CD4-positive, alpha-beta memory T cell (primary cell): Measurements from ENCODE around the gene CCK. TPM values are rescaled to one million over a fixed set of nuclear protein-coding genes. Genes with fewer than 3 reads are reported as not detected.

Experiments
- CTCF ChIA-PET: fragments of 350-600 bp; sonication (Branson Sonifier 250); formaldehyde crosslinking; loops from one replicate; lab custom pipeline; 2021; ENCODE audit warnings: inconsistent platforms; ENCODE audit not compliant: partially characterized antibody; lab: Charles Lee
- POLR2A ChIA-PET: fragments of 350-600 bp; sonication (Branson Sonifier 250); formaldehyde crosslinking; loops from one replicate; lab custom pipeline; 2021; ENCODE audit not compliant: partially characterized antibody; lab: Charles Lee
- DNase-seq, 5 donors: peaks; one replicate each; pipeline versions ENCODE4 v3.0.0 to v3.0.0-alpha.2; 2020 to 2022; ENCODE audit warnings: mixed read lengths in 1 of 5
- H3K27ac ChIP-seq: one replicate; pipeline ENCODE4 v1.7.0; 2013; ENCODE audit warnings: low read depth, low read length
- H3K27me3 ChIP-seq: 2 replicates; pipeline ENCODE4 v1.7.0; 2013; ENCODE audit warnings: mild to moderate bottlenecking, low read length, moderate library complexity; ENCODE audit not compliant: insufficient read depth
- H3K36me3 ChIP-seq: 2 replicates; pipeline ENCODE4 v1.7.0; 2013; ENCODE audit warnings: mild to moderate bottlenecking, low read length, moderate library complexity; ENCODE audit not compliant: insufficient read depth
- H3K4me1 ChIP-seq: 2 replicates; pipeline ENCODE4 v1.7.0; 2013; ENCODE audit warnings: mild to moderate bottlenecking, low read length, moderate library complexity; ENCODE audit not compliant: insufficient read depth
- H3K4me3 ChIP-seq, 2 donors: one replicate each; pipeline ENCODE4 v1.7.0; 2013; ENCODE audit warnings: low read length in 2 of 2, mild to moderate bottlenecking in 1 of 2
- H3K9me3 ChIP-seq, 2 donors: one replicate each; pipeline ENCODE4 v1.7.0; 2013; ENCODE audit warnings: low read length in 2 of 2, control low read depth in 1 of 2; ENCODE audit not compliant: control insufficient read depth in 1 of 2
- H3K27ac Mint-ChIP-seq, 7 donors: one replicate each; pipeline ENCODE4 v1.8.0; 2020 to 2021; ENCODE audit warnings: mixed read lengths in 7 of 7, mild to moderate bottlenecking in 6 of 7, inconsistent platforms in 3 of 7, moderate library complexity in 3 of 7
- H3K27me3 Mint-ChIP-seq, 2 donors: one replicate each; pipeline ENCODE4 v1.8.0; 2020 to 2021; ENCODE audit warnings: mixed read lengths in 2 of 2
- H3K36me3 Mint-ChIP-seq, 2 donors: one replicate each; pipeline ENCODE4 v1.8.0; 2020 to 2021; ENCODE audit warnings: mixed read lengths in 2 of 2, inconsistent platforms in 1 of 2, mild to moderate bottlenecking in 1 of 2
- H3K4me1 Mint-ChIP-seq, 4 donors: one replicate each; pipeline ENCODE4 v1.8.0; 2020 to 2021; ENCODE audit warnings: mixed read lengths in 4 of 4, mild to moderate bottlenecking in 1 of 4
- H3K4me3 Mint-ChIP-seq, 8 donors: one replicate each; pipeline ENCODE4 v1.8.0; 2020 to 2021; ENCODE audit warnings: mixed read lengths in 8 of 8, mild to moderate bottlenecking in 7 of 8, moderate library complexity in 6 of 8, inconsistent platforms in 3 of 8
- H3K9me3 Mint-ChIP-seq, 8 donors: one replicate each; pipeline ENCODE4 v1.8.0; 2020 to 2021; ENCODE audit warnings: mixed read lengths in 8 of 8, mild to moderate bottlenecking in 5 of 8, inconsistent platforms in 3 of 8, moderate library complexity in 1 of 8
- intact Hi-C: fragments of 100-400 bp; cut with micrococcal nuclease; formaldehyde crosslinking; loops from one replicate; pipeline ENCODE4 v1.15.1; 2023
- polyA plus RNA-seq, 2 donors: library from polyadenylated mRNA; unstranded; fragments of 300-500 nt; fragmentation: Illumina TruSeq; gene quantifications; one replicate each; pipeline ENCODE4 v1.2.3, GENCODE V29; 2021
- total RNA-seq, 2 experiments: library from RNA; stranded (reverse); gene quantifications; one replicate each; pipeline ENCODE4 v1.2.3, GENCODE V29; 2021

The CCK gene
- total and polyA plus RNA-seq, 4 experiments from 2014 or later = not detected

DNA sequence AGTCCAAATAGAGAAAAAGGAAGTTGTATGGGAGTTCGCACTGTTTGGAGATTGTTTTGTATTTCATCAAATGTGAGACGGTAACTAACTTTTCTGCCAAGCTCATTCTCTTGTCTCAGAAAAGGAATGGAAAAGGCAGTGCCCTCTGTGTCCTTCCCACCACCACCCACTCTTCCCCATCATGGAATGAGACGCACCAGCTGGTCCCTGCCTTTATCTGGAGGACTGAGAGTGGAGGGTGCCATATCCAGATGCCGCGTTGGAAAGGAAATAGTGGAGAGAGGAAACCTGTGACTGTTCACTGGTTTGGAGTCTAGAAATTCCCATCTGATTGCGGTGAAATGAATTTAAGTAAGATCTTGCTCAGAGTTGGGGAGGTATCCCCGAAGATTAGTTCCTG lies 3.7 kb upstream of the CCK start:
- no peak overlapping the region for H3K27ac ChIP-seq
- Mint-ChIP-seq H3K27ac (no peak overlapping the region), H3K9me3 (peaks cover 0 to 17% (median 10%) of the 10 kb centered on the region in 8 donors), H3K4me3 (no peak overlapping the region), H3K4me1 (peaks cover 0 to 1% (median under 1%) of the 10 kb centered on the region in 4 donors), H3K27me3 (peaks cover 34 to 51% of the 10 kb centered on the region in 2 donors), H3K36me3 (peaks cover 0 to 4% of the 10 kb centered on the region in 2 donors)
- ChIA-PET POLR2A (no interaction called here), CTCF (no interaction called here)
- no peaks in the 10 kb centered on the region for H3K9me3 ChIP-seq
- H3K27me3 ChIP-seq = peaks cover 7% of the 10 kb centered on the region
- no peaks in the 10 kb centered on the region for H3K36me3 ChIP-seq
- intact Hi-C loops = no loop called here
- H3K4me1 ChIP-seq = no peaks in the 10 kb centered on the region
- no peak for DNase-seq
- no peak overlapping the region for H3K4me3 ChIP-seq

DNA sequence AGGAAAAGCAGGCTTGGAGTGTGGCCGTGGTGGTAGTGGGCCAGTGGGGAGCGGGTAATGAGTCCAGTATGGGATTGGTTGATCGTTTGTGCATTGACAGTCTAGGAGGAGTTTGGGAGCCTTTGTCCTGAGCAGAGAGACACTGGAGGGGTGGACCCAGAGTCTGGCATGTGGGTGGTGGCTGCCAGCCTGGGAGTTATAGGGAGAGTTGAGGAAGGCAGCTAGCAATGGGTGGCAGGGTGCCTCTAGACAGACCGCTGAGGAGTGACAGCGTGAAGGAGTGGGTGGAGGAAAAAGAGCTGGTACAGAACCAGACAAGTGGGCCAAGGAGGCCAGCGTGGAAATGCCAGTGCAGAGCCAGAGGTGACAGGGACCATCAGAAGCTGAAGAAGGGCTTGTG lies 1.9 kb upstream of the CCK start:
- ChIA-PET POLR2A (no interaction called here), CTCF (no interaction called here)
- peaks cover 2 to 7% (median 6%) of the 10 kb centered on the region in 4 donors for H3K4me1 Mint-ChIP-seq
- no peak for DNase-seq
- no peak overlapping the region for H3K27ac Mint-ChIP-seq
- H3K36me3 Mint-ChIP-seq = peaks cover 0 to 4% of the 10 kb centered on the region in 2 donors
- peaks cover 14% of the 10 kb centered on the region for H3K27me3 ChIP-seq
- peaks cover 0 to 17% (median 10%) of the 10 kb centered on the region in 8 donors for H3K9me3 Mint-ChIP-seq
- H3K4me3 ChIP-seq = no peak overlapping the region
- H3K4me3 Mint-ChIP-seq = no peak overlapping the region
- no peaks in the 10 kb centered on the region for H3K36me3 ChIP-seq
- H3K27ac ChIP-seq = no peak overlapping the region
- peaks cover 45 to 61% of the 10 kb centered on the region in 2 donors for H3K27me3 Mint-ChIP-seq
- H3K9me3 ChIP-seq = no peaks in the 10 kb centered on the region
- intact Hi-C loops = no loop called here
- peaks cover 9% of the 10 kb centered on the region for H3K4me1 ChIP-seq

DNA sequence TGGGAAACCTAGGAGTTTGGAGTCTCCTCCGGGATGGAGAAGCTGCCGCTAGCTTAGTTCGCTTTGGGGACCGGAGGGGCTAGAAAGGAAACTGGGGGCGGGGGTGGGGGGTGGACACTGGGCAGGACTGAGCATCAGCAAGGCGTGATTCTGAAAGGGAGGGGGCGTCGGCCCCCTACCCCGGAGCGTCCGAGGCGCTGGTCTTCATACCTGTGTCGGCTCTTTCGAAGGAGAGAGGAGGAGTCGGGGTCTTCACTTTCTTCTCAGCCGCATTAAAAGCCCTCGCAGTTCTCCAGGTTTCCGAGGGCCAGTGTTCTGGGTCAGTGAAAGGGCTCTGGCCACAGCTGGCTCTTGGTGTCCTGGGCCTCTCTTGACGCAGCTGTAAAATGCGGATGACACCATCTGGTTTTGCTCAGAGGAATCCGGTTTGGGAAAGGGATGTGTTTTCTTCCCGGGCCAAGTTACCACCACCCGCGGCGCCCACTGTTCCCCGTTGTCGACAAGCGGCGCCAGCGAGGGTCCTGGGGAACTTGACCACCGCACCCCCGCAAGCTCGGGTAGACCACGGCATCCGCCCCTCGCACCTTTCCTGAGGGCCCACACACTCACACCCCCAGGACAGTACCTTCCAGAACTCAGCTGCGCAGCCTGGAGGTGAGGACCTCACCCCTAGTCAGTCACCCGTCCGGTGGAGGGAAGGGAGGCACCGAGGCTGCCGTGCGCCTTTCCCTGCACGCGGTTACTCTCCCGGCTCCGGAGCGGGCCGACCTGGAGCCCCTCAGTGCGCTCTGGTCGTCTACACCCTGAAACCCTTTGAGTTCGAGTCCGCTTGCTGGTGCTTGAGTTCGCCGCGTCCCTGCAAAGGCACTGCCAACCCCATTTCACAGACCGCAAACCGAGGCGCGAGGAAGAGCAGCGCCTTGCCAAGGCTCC lies 660 bp downstream of the CCK start:
- intact Hi-C loops = no loop called here
- Histone ChIP-seq H3K4me3 (no peak overlapping the region), H3K36me3 (no peaks in the 10 kb centered on the region), H3K27me3 (peaks cover 17% of the 10 kb centered on the region), H3K9me3 (no peaks in the 10 kb centered on the region), H3K4me1 (peaks cover 9% of the 10 kb centered on the region), H3K27ac (no peak overlapping the region)
- Mint-ChIP-seq H3K27me3 (peaks cover 44 to 58% of the 10 kb centered on the region in 2 donors), H3K27ac (no peak overlapping the region), H3K36me3 (peaks cover 0 to 4% of the 10 kb centered on the region in 2 donors), H3K4me3 (peak overlapping the region in 1 of 8 donors; percentile 23), H3K4me1 (peaks cover 2 to 7% (median 6%) of the 10 kb centered on the region in 4 donors), H3K9me3 (peaks cover 0 to under 1% (median 0%) of the 10 kb centered on the region in 8 donors)
- ChIA-PET CTCF (no interaction called here), POLR2A (no interaction called here)
- no peak for DNase-seq

- Mint-ChIP-seq H3K36me3 (peaks cover 0 to 4% of the 10 kb centered on the region in 2 donors), H3K27ac (no peak overlapping the region), H3K4me1 (peaks cover 2 to 7% (median 6%) of the 10 kb centered on the region in 4 donors), H3K9me3 (no peaks in the 10 kb centered on the region), H3K4me3 (peak overlapping the region in 2 of 8 donors; percentile 8 to 34), H3K27me3 (peaks cover 45 to 55% of the 10 kb centered on the region in 2 donors)
- Histone ChIP-seq H3K4me1 (peaks cover 9% of the 10 kb centered on the region), H3K4me3 (no peak overlapping the region), H3K9me3 (no peaks in the 10 kb centered on the region), H3K27ac (no peak overlapping the region), H3K36me3 (no peaks in the 10 kb centered on the region), H3K27me3 (peaks cover 17% of the 10 kb centered on the region)
- intact Hi-C loops = no loop called here
- POLR2A ChIA-PET = no interaction called here
- CTCF ChIA-PET = no interaction called here
- DNase-seq = no peak
Measured at GRCh38 chr3:42264399-42265058, 1.5 kb downstream of the CCK start.

DNA sequence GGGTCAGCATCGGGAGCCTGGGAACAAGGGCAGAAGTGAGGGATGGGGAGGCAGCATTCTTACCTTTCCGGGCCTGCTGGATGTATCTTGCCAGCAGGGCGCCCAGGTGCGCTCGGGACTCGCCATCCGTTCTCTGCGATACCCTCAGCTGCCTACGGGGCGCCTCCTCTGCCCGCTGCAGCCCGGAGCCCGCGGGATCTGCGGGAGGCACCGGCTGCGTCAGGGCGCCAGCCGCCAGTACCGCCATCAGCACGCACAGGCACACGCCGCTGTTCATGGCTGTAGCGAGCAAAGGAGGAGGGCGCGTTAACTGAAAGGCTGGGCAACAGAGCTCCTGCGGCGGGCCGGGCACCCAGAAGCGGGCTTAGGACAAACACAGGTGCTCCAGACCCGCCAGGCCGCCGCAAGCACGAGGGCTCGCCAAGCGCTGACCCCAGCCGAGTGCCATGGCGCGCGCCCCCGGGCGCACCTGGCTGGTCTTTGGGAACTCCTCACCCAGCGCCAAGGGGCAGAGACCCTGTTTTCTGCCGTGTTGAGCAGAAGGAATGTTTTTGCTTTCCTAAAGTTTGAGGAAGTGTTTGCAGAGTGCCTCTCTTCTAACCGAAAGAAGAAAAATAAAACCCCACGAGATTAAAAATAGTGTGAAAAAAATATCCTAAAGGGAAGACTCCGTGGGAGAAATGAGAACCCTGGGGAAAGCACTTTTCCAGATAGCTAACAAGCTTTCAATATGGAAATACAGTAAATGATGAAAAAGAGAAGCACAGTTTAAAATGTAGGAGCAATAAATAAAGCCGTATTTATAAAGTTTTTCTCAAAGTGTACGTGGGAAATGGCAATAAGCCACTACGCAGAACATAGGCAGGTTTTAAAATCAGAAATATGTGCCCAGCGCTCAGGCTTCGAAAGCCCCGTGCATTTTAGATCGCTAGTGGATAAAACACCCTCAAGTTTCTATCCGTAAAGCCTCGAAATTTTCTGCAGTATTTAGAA lies 2.3 kb downstream of the CCK start:
- H3K27ac Mint-ChIP-seq = no peak overlapping the region
- Histone ChIP-seq H3K9me3 (no peaks in the 10 kb centered on the region), H3K4me3 (no peak overlapping the region), H3K4me1 (peaks cover 9% of the 10 kb centered on the region), H3K36me3 (no peaks in the 10 kb centered on the region), H3K27ac (no peak overlapping the region), H3K27me3 (peaks cover 17% of the 10 kb centered on the region)
- H3K27me3 Mint-ChIP-seq = peaks cover 40 to 51% of the 10 kb centered on the region in 2 donors
- POLR2A ChIA-PET = no interaction called here
- H3K9me3 Mint-ChIP-seq = no peaks in the 10 kb centered on the region
- H3K4me1 Mint-ChIP-seq = peaks cover 2 to 7% (median 6%) of the 10 kb centered on the region in 4 donors
- CTCF ChIA-PET = interaction anchor here (1.1 kb wide), 1 partner anchor 15 kb away, joined by 3 read pairs; no protein-coding TSS in a partner anchor
- H3K36me3 Mint-ChIP-seq = peaks cover 0 to 4% of the 10 kb centered on the region in 2 donors
- intact Hi-C loops = no loop called here
- peak overlapping the region in 4 of 8 donors; percentile 22 to 48 (median 28) for H3K4me3 Mint-ChIP-seq
- no peak for DNase-seq

GRCh38 chr3:42262525-42262924 lies 3.5 kb downstream of the CCK start:
- no peak for DNase-seq
- peaks cover 15% of the 10 kb centered on the region for H3K27me3 ChIP-seq
- ChIA-PET CTCF (interaction anchor here (1.1 kb wide), 1 partner anchor 14 kb away, joined by 3 read pairs; no protein-coding TSS in a partner anchor), POLR2A (no interaction called here)
- no peaks in the 10 kb centered on the region for H3K9me3 ChIP-seq
- intact Hi-C loops = no loop called here
- no peaks in the 10 kb centered on the region for H3K9me3 Mint-ChIP-seq
- no peak overlapping the region for H3K27ac ChIP-seq
- H3K36me3 ChIP-seq = no peaks in the 10 kb centered on the region
- H3K4me3 ChIP-seq = no peak overlapping the region
- no peak overlapping the region for H3K4me3 Mint-ChIP-seq
- H3K4me1 Mint-ChIP-seq = peaks cover 2 to 7% (median 6%) of the 10 kb centered on the region in 4 donors
- H3K4me1 ChIP-seq = peaks cover 9% of the 10 kb centered on the region
- H3K27me3 Mint-ChIP-seq = peaks cover 35 to 43% of the 10 kb centered on the region in 2 donors
- no peak overlapping the region for H3K27ac Mint-ChIP-seq
- no peaks in the 10 kb centered on the region for H3K36me3 Mint-ChIP-seq
